K562 (cell line): ENCODE results near the gene GPD2. TPM values are rescaled to one million over a fixed set of nuclear protein-coding genes. Genes with fewer than 3 reads are reported as not detected.

Experiments
- ATAC-seq: fragments of 200-7000 bp; cut with Tn5 transposase; 3 replicates; pipeline ENCODE4 v1.9.1; 2020; ENCODE audit warnings: moderate library complexity
- BruUV-seq: library from RNA; stranded (reverse); fragments of 400-500 nt; replicated peaks from 2 replicates; lab custom pipeline; 2021; lab: Mats Ljungman, UMichigan
- CTCF ChIA-PET: fragments of 300-600 bp; formaldehyde crosslinking; extraction: SDS; loops from one replicate; lab custom pipeline; 2021; ENCODE audit warnings: low intra/inter-chr PET ratio; lab: Yijun Ruan, JAX
- POLR2A ChIA-PET: fragments of 300-600, 350-650 bp; sonication (Branson Sonifier 250); formaldehyde crosslinking; extraction: SDS; loops from one replicate; lab custom pipeline; 2021; ENCODE audit warnings: antibody characterized with exemption, inconsistent platforms; lab: Yijun Ruan, JAX
- DNase-seq, 4 experiments: peaks; one replicate each; pipeline versions ENCODE4 v3.0.0 to v3.0.0-alpha.2; 2011 to 2018; ENCODE audit warnings: low spot score in 3 of 4, mixed read lengths in 3 of 4; ENCODE audit errors: extremely low read depth in 1 of 4
- FAIRE-seq: peaks from 2 replicates; lab custom pipeline; 2011; peaks lifted over from hg19 to GRCh38; lab: Jason Lieb, UNC
- H2AFZ ChIP-seq: 2 replicates; pipeline ENCODE4 v1.6.0; 2011; ENCODE audit warnings: low read depth, low read length, control low read depth, inconsistent platforms
- H3K27ac ChIP-seq: fragments of 200-600 bp; 3 replicates; pipeline ENCODE4 v1.8.0; 2011; ENCODE audit warnings: low read depth, mild to moderate bottlenecking, control low read depth, inconsistent platforms, low read length, moderate library complexity, mixed read lengths; ENCODE audit errors: extremely low read depth
- H3K27me3 ChIP-seq, 2 experiments: fragments of 300-600 bp in 1 of 2; 2 replicates in 1 of 2; 3 replicates in 1 of 2; pipeline versions ENCODE4 v1.6.0 to v1.8.0; 2011; ENCODE audit warnings: inconsistent platforms in 2 of 2, low read length in 2 of 2, mild to moderate bottlenecking in 1 of 2, mixed read lengths in 1 of 2, moderate library complexity in 1 of 2; ENCODE audit not compliant: control insufficient read depth in 2 of 2, insufficient read depth in 2 of 2
- H3K36me3 ChIP-seq: fragments of 300-600 bp; 3 replicates; pipeline ENCODE4 v1.8.0; 2011; ENCODE audit warnings: mild to moderate bottlenecking, low read length, inconsistent platforms; ENCODE audit not compliant: control insufficient read depth, insufficient read depth
- H3K4me1 ChIP-seq, 2 experiments: fragments of 200-600 bp in 1 of 2; replicated peaks in 1 of 2; 2 replicates in 1 of 2; 3 replicates in 1 of 2; pipeline versions ENCODE4 v1.5.1 to v1.8.0; 2011; ENCODE audit warnings: inconsistent platforms in 2 of 2, low read length in 2 of 2, mild to moderate bottlenecking in 1 of 2, mixed read lengths in 1 of 2, moderate library complexity in 1 of 2; ENCODE audit not compliant: control insufficient read depth in 2 of 2, insufficient read depth in 2 of 2
- H3K4me2 ChIP-seq: 2 replicates; pipeline ENCODE4 v1.6.1; 2011; ENCODE audit warnings: low read length, control low read depth, inconsistent platforms, mixed read lengths; ENCODE audit not compliant: insufficient read depth
- H3K4me3 ChIP-seq: fragments of 200-600 bp; sonication (generic), shearing (Covaris generic); 2 replicates; pipeline ENCODE4 v1.5.1; 2016; ENCODE audit warnings: control low read depth, inconsistent platforms
- H3K79me2 ChIP-seq: fragments of 200-600 bp; 3 replicates; pipeline ENCODE4 v1.8.0; 2011; ENCODE audit warnings: low read length, inconsistent platforms; ENCODE audit not compliant: control insufficient read depth, insufficient read depth
- H3K9ac ChIP-seq, 2 experiments: 2 replicates each; pipeline versions ENCODE4 v1.6.0 to v1.6.1; 2011; ENCODE audit warnings: low read depth in 2 of 2, low read length in 2 of 2, control low read depth in 1 of 2, inconsistent platforms in 1 of 2, mild to moderate bottlenecking in 1 of 2, mixed read lengths in 1 of 2; ENCODE audit not compliant: insufficient read depth in 1 of 2
- H3K9me1 ChIP-seq: one replicate; pipeline ENCODE4 v1.6.0; 2011; ENCODE audit warnings: inconsistent platforms, mild to moderate bottlenecking, low read length, moderate library complexity; ENCODE audit not compliant: control insufficient read depth, insufficient read depth
- H3K9me3 ChIP-seq: replicated peaks from 2 replicates; pipeline ENCODE4 v1.5.1; 2011; ENCODE audit warnings: low read depth, low read length, inconsistent platforms; ENCODE audit not compliant: control insufficient read depth, insufficient read depth
- H4K20me1 ChIP-seq: replicated peaks from 2 replicates; pipeline ENCODE4 v1.6.1; 2011; ENCODE audit warnings: low read length, inconsistent platforms, mixed read lengths; ENCODE audit not compliant: control insufficient read depth, insufficient read depth
- CHD1 ChIP-seq: fragments of 200-600 bp; sonication (generic); IDR thresholded peaks from one replicate; pipeline ENCODE4 v1.6.1; 2012; ENCODE audit warnings: mild to moderate bottlenecking, moderate library complexity, low read length, inconsistent platforms
- DEAF1 ChIP-seq: fragments of 450-650 bp; formaldehyde crosslinking; IDR thresholded peaks from 2 replicates; pipeline ENCODE4 v1.4.0; 2020; ENCODE audit warnings: mild to moderate bottlenecking, moderate library complexity
- FOXK1 ChIP-seq: sonication (generic); formaldehyde crosslinking; IDR thresholded peaks from 2 replicates; pipeline ENCODE4 v1.8.0; 2022; ENCODE audit warnings: missing genetic modification reagents, mild to moderate bottlenecking, borderline replicate concordance
- KHSRP ChIP-seq: fragments of 450-650 bp; IDR thresholded peaks from 2 replicates; pipeline ENCODE4 v1.6.1; 2017
- MEIS2 ChIP-seq: fragments of 450-650 bp; IDR thresholded peaks from 2 replicates; pipeline ENCODE4 v1.6.1; 2014; ENCODE audit warnings: mild to moderate bottlenecking; ENCODE audit not compliant: partially characterized antibody
- NFXL1 ChIP-seq: fragments of 450-650 bp; formaldehyde crosslinking; IDR thresholded peaks from 2 replicates; pipeline ENCODE4 v1.4.0; 2021; ENCODE audit warnings: mild to moderate bottlenecking
- NONO ChIP-seq, 2 experiments: fragments of 200-400 bp in 1 of 2; fragments of 450-650 bp in 1 of 2; formaldehyde crosslinking in 1 of 2; IDR thresholded peaks; 2 replicates each; pipeline ENCODE4 v1.6.1; 2017; ENCODE audit warnings: low read depth in 2 of 2, mild to moderate bottlenecking in 2 of 2, moderate library complexity in 2 of 2, low read length in 1 of 2
- NR3C1 ChIP-seq: sonication (generic); formaldehyde crosslinking; IDR thresholded peaks from 2 replicates; pipeline ENCODE4 v1.8.1; 2022; ENCODE audit warnings: missing genetic modification reagents
- POLR2AphosphoS2 ChIP-seq: IDR thresholded peaks from 2 replicates; pipeline ENCODE4 v1.6.1; 2012; ENCODE audit warnings: low read length, improper control_type of control experiment
- PYGO2 ChIP-seq: fragments of 450-650 bp; IDR thresholded peaks from 2 replicates; pipeline ENCODE4 v1.6.1; 2016; ENCODE audit warnings: mild to moderate bottlenecking, missing genetic modification characterization, moderate library complexity, missing compliant biosample characterization
- SP1 ChIP-seq: sonication (generic); formaldehyde crosslinking; IDR thresholded peaks from 2 replicates; pipeline ENCODE4 v1.8.1; 2022; ENCODE audit warnings: mild to moderate bottlenecking, missing genetic modification reagents
- TFAP4 ChIP-seq: sonication (generic); formaldehyde crosslinking; IDR thresholded peaks from 2 replicates; pipeline ENCODE4 v1.8.0; 2022; ENCODE audit warnings: missing genetic modification reagents, mild to moderate bottlenecking, moderate library complexity, borderline replicate concordance
- U2AF1 ChIP-seq: fragments of 200-400 bp; formaldehyde crosslinking; optimal IDR thresholded peaks from 2 replicates; pipeline ENCODE3; 2017; ENCODE audit warnings: mild to moderate bottlenecking, low read depth, low read length, moderate library complexity
- ZNF609 ChIP-seq: sonication (generic); formaldehyde crosslinking; IDR thresholded peaks from 2 replicates; pipeline ENCODE4 v1.8.1; 2023; ENCODE audit warnings: missing genetic modification reagents, mild to moderate bottlenecking, borderline replicate concordance
- in situ Hi-C: fragments of 300-500 bp; cut with MboI; formaldehyde crosslinking; loops from 4 replicates; pipeline ENCODE4 v1.15.0; 2018; ENCODE audit warnings: inconsistent platforms, mixed read lengths
- intact Hi-C: fragments of 100-400 bp; cut with micrococcal nuclease; formaldehyde crosslinking; loops from 2 replicates; pipeline ENCODE4 v1.14.2; 2022
- polyA plus RNA-seq, 8 experiments: library from polyadenylated mRNA; depleted of rRNA in 4 of 8; stranded (reverse) in 5 of 8; unstranded in 3 of 8; fragments of >200 nt; fragmentation: Nextera tagmentation in 2 of 8; fragmentation: Illumina TruSeq in 1 of 8; extraction: Ambion mirVana in 2 of 8; extraction: Trizol in 1 of 8; gene quantifications; 2 replicates each; pipeline versions ENCODE4 v1.2.1 to v1.2.3, GENCODE V29; 2011 to 2014; ENCODE audit warnings: inconsistent platforms in 1 of 8, missing spikeins in 1 of 8
- total RNA-seq, 7 experiments: library from RNA; depleted of rRNA in 6 of 7; stranded (reverse); fragments of >200 nt in 6 of 7; fragmentation: Illumina TruSeq in 2 of 7; extraction: Trizol in 2 of 7; gene quantifications; 2 replicates each; pipeline versions ENCODE4 v1.2.1 to v1.2.3, GENCODE V29; 2011 to 2021; ENCODE audit warnings: low replicate concordance in 1 of 7

Gene GPD2
- total and polyA plus RNA-seq, 9 of the 15 experiments (the other 6 are each of a cell fraction or from before 2014, with no cell fraction given), result 5.2 to 39.2 (median 19.0) TPM

GRCh38 chr2:156548413-156548812 is 112.2 kb downstream of the GPD2 start (continued):
- TF ChIP-seq DEAF1 (CRISPR knock-in tag), result no peak
- no peak for TF ChIP-seq MEIS2
- no peak for TF ChIP-seq TFAP4 (CRISPR knock-in tag)
- TF ChIP-seq NR3C1 (CRISPR knock-in tag), result no peak
- TF ChIP-seq NFXL1, result no peak
- no peak for TF ChIP-seq PYGO2 (tag)
- TF ChIP-seq, all 486 proteins: peak for 0

- no peak overlapping the region for H3K9ac ChIP-seq
- POLR2A ChIA-PET, result no interaction called here
- FAIRE-seq, result no peak
- no peak overlapping the region for H3K4me3 ChIP-seq
- no peaks in the 10 kb centered on the region for H4K20me1 ChIP-seq
- H3K4me1 ChIP-seq, result no peaks in the 10 kb centered on the region
- no peak for DNase-seq
- no peaks in the 10 kb centered on the region for H3K9me3 ChIP-seq
- no peaks in the 10 kb centered on the region for H3K27me3 ChIP-seq
- H3K79me2 ChIP-seq, result no peaks in the 10 kb centered on the region
- H3K9me1 ChIP-seq, result no peaks in the 10 kb centered on the region
- H2AFZ ChIP-seq, result no peak overlapping the region
- intact Hi-C loops, result no loop called here
- H3K4me2 ChIP-seq, result no peak overlapping the region
- BruUV-seq, result no TSS peak
- no peak for ATAC-seq
- CTCF ChIA-PET, result no interaction called here
- peaks cover 6% of the 10 kb centered on the region; the same call in 1 of the 3 replicates for H3K36me3 ChIP-seq
- in situ Hi-C loops, result no loop called here
- H3K27ac ChIP-seq, result no peak overlapping the region
- TF ChIP-seq SP1 (CRISPR knock-in tag) (no peak), POLR2AphosphoS2 (no peak), KHSRP (no peak), ZNF609 (no peak), U2AF1 (no peak), CHD1 (no peak), FOXK1 (CRISPR knock-in tag) (no peak), NONO (IDR thresholded peaks at IDR 0.05; ENCODE audit: low read depth in 2 of 2, low read length in 1 of 2) (no peak)
These were observed 117.7 kb downstream of the GPD2 start for GRCh38 chr2:156553714-156554442.
